Measurements from ENCODE around the gene TOLLIP. TPM values are rescaled to one million over a fixed set of nuclear protein-coding genes. Genes with fewer than 3 reads are reported as not detected.

Gene TOLLIP
- total and polyA plus RNA-seq, 8 donors, result 14.9 to 119 (median 35.8) TPM

- Histone ChIP-seq H3K4me3 (no peak overlapping the region), H3K4me1 (peaks cover 12 to 29% (median 22%) of the 10 kb centered on the region in 4 donors), H3K36me3 (no peaks in the 10 kb centered on the region), H3K27ac (no peak overlapping the region), H3K27me3 (peaks cover 0 to 5% (median 0%) of the 10 kb centered on the region in 3 donors), H3K9me3 (no peaks in the 10 kb centered on the region)
- DNase-seq, result peak in 1 of 2 donors; percentile 24
- 66 to 81% (median 78%) methylated on average over 9 to 12 of the region's 12 CpGs for WGBS, 5 donors
- intact Hi-C loops (cut with DNase I; ENCODE audit: low total_unique reads), result no loop called here
- TF ChIP-seq POLR2A (IDR thresholded peaks at IDR 0.05), result no peak
- no peak for TF ChIP-seq CTCF (IDR thresholded peaks at IDR 0.05)
- TF ChIP-seq EP300 (IDR thresholded peaks at IDR 0.05), result no peak
- no peak for TF ChIP-seq POLR2AphosphoS5 (IDR thresholded peaks at IDR 0.05)
These were observed 30.7 kb upstream of the TOLLIP start for GRCh38 chr11:1340111-1340510.

GRCh38 chr11:1339066-1339675, 29.7 kb upstream of the TOLLIP start:
- H3K27ac ChIP-seq, result peak overlapping the region in 1 of 5 donors; percentile 87
- H3K4me3 ChIP-seq, result no peak overlapping the region
- H3K9me3 ChIP-seq, result no peaks in the 10 kb centered on the region
- H3K4me1 ChIP-seq, result peaks cover 12 to 30% (median 23%) of the 10 kb centered on the region in 4 donors
- TF ChIP-seq CTCF (IDR thresholded peaks at IDR 0.05) (no peak), EP300 (IDR thresholded peaks at IDR 0.05) (no peak), POLR2A (IDR thresholded peaks at IDR 0.05) (no peak), POLR2AphosphoS5 (IDR thresholded peaks at IDR 0.05) (no peak)
- H3K36me3 ChIP-seq, result no peaks in the 10 kb centered on the region
- peaks cover 0 to 5% (median 0%) of the 10 kb centered on the region in 3 donors for H3K27me3 ChIP-seq
- intact Hi-C loops (cut with DNase I; ENCODE audit: low total_unique reads), result no loop called here
- no peak for DNase-seq
- WGBS, 5 donors, result 38 to 59% (median 51%) methylated on average over 15 of the region's 15 CpGs

DNA sequence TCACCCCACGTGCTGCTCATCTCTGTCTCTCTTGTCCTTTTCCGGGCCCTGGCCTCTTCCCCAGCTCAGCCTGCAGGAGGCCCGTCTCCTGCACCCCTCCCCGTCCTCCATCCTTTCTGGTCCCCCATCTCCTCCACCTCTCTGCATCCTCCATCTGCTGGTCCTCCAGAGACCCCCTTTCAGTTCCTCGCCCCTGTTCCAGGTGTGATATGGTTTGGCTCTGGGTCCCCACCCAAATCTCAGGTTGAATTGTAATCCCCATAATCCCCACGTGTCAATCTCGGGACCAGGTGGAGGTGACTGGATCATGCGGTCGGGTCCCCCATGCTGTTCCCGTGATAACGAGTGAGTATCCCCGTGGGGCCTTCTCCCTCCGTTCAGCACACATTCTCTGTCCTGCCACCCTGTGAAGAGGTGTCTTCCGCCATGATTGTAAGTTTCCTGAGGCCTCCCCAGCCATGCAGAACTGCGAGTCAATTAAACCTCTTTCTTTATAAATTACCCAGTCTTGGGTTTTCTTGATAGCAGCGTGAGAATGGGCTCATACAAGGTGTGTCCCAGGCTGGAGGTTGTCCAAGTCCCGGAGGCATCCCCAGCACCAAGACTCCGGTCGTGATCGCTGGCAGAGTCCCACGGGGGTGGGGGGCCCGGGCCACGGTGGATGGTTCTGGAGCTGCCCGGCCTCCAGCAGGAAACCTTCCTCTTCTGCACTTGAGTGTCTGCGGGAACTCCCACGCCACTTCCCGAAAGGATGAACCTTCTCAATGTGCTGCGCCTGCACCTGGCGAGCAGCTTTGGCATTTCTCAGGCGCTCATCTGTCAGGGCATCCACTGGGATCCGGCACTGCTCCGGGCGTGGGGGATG, 29.0 kb upstream of the TOLLIP start:
- H3K4me1 ChIP-seq, result peaks cover 12 to 30% (median 23%) of the 10 kb centered on the region in 4 donors
- no peak for TF ChIP-seq POLR2AphosphoS5 (IDR thresholded peaks at IDR 0.05)
- TF ChIP-seq EP300 (IDR thresholded peaks at IDR 0.05), result no peak
- no peak for TF ChIP-seq CTCF (IDR thresholded peaks at IDR 0.05)
- TF ChIP-seq POLR2A (IDR thresholded peaks at IDR 0.05), result no peak
- 63 to 73% (median 70%) methylated on average over 20 to 33 of the region's 33 CpGs for WGBS, 5 donors
- peaks cover 0 to 5% (median 0%) of the 10 kb centered on the region in 3 donors for H3K27me3 ChIP-seq
- no peak overlapping the region for H3K4me3 ChIP-seq
- H3K9me3 ChIP-seq, result no peaks in the 10 kb centered on the region
- H3K27ac ChIP-seq, result peak overlapping the region in 2 of 5 donors; percentile 8 to 87
- H3K36me3 ChIP-seq, result no peaks in the 10 kb centered on the region
- no peak for DNase-seq
- intact Hi-C loops (cut with DNase I; ENCODE audit: low total_unique reads), result no loop called here

DNA sequence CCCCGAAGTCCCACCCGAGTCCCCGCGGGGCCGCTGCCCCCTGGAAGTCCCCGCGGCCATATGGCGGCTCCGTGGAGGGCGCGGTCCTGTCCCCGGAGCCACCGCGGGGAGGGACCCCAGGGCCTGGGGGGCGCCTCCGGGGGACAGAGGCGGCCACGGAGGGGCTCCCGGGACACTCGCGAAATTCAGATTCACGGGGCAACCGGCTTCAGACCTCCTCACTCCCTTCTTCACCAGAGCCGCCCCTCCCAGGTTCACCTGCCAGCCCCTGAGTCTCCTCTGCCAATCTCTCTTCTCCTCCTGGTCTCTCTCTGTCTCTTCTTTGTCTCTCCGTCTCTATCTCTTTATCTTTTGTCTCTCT, 28.2 kb upstream of the TOLLIP start:
- Histone ChIP-seq H3K27me3 (peaks cover 0 to 5% (median 0%) of the 10 kb centered on the region in 3 donors), H3K4me1 (peaks cover 12 to 30% (median 23%) of the 10 kb centered on the region in 4 donors), H3K36me3 (no peaks in the 10 kb centered on the region), H3K27ac (peak overlapping the region; percentile 28 to 87 (median 64)), H3K9me3 (no peaks in the 10 kb centered on the region), H3K4me3 (peak overlapping the region in 3 of 4 donors; percentile 48 to 52 (median 52))
- no peak for DNase-seq
- no peak for TF ChIP-seq EP300 (IDR thresholded peaks at IDR 0.05)
- TF ChIP-seq CTCF (IDR thresholded peaks at IDR 0.05), result no peak
- TF ChIP-seq POLR2AphosphoS5 (IDR thresholded peaks at IDR 0.05), result no peak
- no peak for TF ChIP-seq POLR2A (IDR thresholded peaks at IDR 0.05)
- 43 to 63% (median 51%) methylated on average over 10 to 25 of the region's 25 CpGs for WGBS, 5 donors
- intact Hi-C loops (cut with DNase I; ENCODE audit: low total_unique reads), result no loop called here

Measured in stomach (tissue), 9 donors.